AG04450 (cell line): ENCODE results near the gene RPS6KB2. TPM values are rescaled to one million over a fixed set of nuclear protein-coding genes. Genes with fewer than 3 reads are reported as not detected.

ENCODE experiments used
- CTCF ChIA-PET: fragments of 300-600, 350-600 bp; formaldehyde crosslinking; extraction: SDS; loops from one replicate; lab custom pipeline; 2022; ENCODE audit warnings: antibody characterized with exemption, inconsistent platforms; lab: Charles Lee
- POLR2A ChIA-PET: fragments of 350-600 bp; formaldehyde crosslinking; extraction: SDS; loops from one replicate; lab custom pipeline; 2021; ENCODE audit warnings: antibody characterized with exemption, inconsistent platforms; lab: Yijun Ruan, JAX
- DNase-seq: peaks from one replicate; pipeline ENCODE4 v3.0.0-alpha.2; 2011; ENCODE audit warnings: low read depth, low spot score
- H3K27ac ChIP-seq: one replicate; pipeline ENCODE4 v1.5.1; 2012; ENCODE audit warnings: low read depth, low read length, control low read depth
- H3K27me3 ChIP-seq: one replicate; pipeline ENCODE4 v1.6.0; 2012; ENCODE audit warnings: low read length; ENCODE audit not compliant: control insufficient read depth, insufficient read depth
- H3K4me3 ChIP-seq: 2 replicates; pipeline ENCODE4 v1.5.1; 2011; ENCODE audit warnings: mild to moderate bottlenecking, low read depth, low read length, control low read depth
- H3K9me3 ChIP-seq: 2 replicates; pipeline ENCODE4 v1.5.1; 2012; ENCODE audit warnings: low read length; ENCODE audit not compliant: control insufficient read depth, insufficient read depth
- CTCF ChIP-seq: IDR thresholded peaks from 2 replicates; pipeline ENCODE4 v1.5.1; 2011; ENCODE audit warnings: low read depth, low read length, control low read depth, inconsistent platforms
- polyA plus RNA-seq: library from polyadenylated mRNA; depleted of rRNA; stranded (reverse); fragments of >200 nt; gene quantifications from 2 replicates; pipeline ENCODE4 v1.2.3, GENCODE V29; 2011

RPS6KB2 gene
- polyA plus RNA-seq, 1 experiment, result 36.0 TPM

GRCh38 chr11:67389477-67389876 lies 38.8 kb upstream of the RPS6KB2 start:
- Histone ChIP-seq H3K4me3 (no peak overlapping the region), H3K9me3 (no peaks in the 10 kb centered on the region), H3K27ac (no peak overlapping the region), H3K27me3 (no peaks in the 10 kb centered on the region)
- POLR2A ChIA-PET, result no interaction called here
- peak; percentile 60 for TF ChIP-seq CTCF
- CTCF ChIA-PET, result interaction anchor here (0.6 to 24.1 kb wide), 5 partner anchors 8 to 31 kb away, joined by 3 to 716 read pairs (median 5); partner anchors contain the start of genes POLD4 and PPP1CA
- no peak for DNase-seq

GRCh38 chr11:67390947-67391303 lies 37.4 kb upstream of the RPS6KB2 start:
- TF ChIP-seq CTCF, result no peak
- ChIA-PET CTCF (interaction anchor here (2.7 to 24.1 kb wide), 2 partner anchors 10 to 33 kb away, joined by 22 to 716 read pairs; partner anchors contain the start of genes POLD4 and PPP1CA), POLR2A (no interaction called here)
- Histone ChIP-seq H3K27me3 (no peaks in the 10 kb centered on the region), H3K27ac (peak overlapping the region; percentile 87), H3K9me3 (no peaks in the 10 kb centered on the region), H3K4me3 (peak overlapping the region; percentile 92)
- no peak for DNase-seq

GRCh38 chr11:67391304-67392182 lies 36.8 kb upstream of the RPS6KB2 start, which contains the start of gene RAD9A:
RAD9A (plus strand) TSS chr11:67391986; CDS start chr11:67392045, 59 bp downstream.
- ChIA-PET POLR2A (interaction anchor here (0.6 to 2.0 kb wide), 10 partner anchors 9 to 49 kb away, joined by 3 to 30 read pairs (median 4); partner anchors contain the start of genes CLCF1, POLD4 and PPP1CA), CTCF (interaction anchor here (0.5 to 24.1 kb wide), 6 partner anchors 10 to 343 kb away, joined by 4 to 716 read pairs (median 4); partner anchors contain the start of genes POLD4 and PPP1CA)
- no peak for TF ChIP-seq CTCF

GRCh38 chr11:67392183-67392715 lies 36.0 kb upstream of the RPS6KB2 start:
- CTCF ChIA-PET, result interaction anchor here (1.3 to 24.1 kb wide), 3 partner anchors 9 to 46 kb away, joined by 4 to 716 read pairs (median 22); partner anchors contain the start of genes POLD4 and PPP1CA
- Histone ChIP-seq H3K9me3 (no peaks in the 10 kb centered on the region), H3K27me3 (no peaks in the 10 kb centered on the region), H3K4me3 (peak overlapping the region; percentile 92), H3K27ac (no peak overlapping the region)
- no peak for TF ChIP-seq CTCF
- no peak for DNase-seq
- POLR2A ChIA-PET, result interaction anchor here (0.6 to 2.0 kb wide), 10 partner anchors 9 to 50 kb away, joined by 3 to 30 read pairs (median 4); partner anchors contain the start of genes CLCF1, POLD4 and PPP1CA

More at GRCh38 chr11:67391304-67392182, 36.8 kb upstream of the RPS6KB2 start, which contains the start of gene RAD9A:
- no peaks in the 10 kb centered on the region for H3K27me3 ChIP-seq
- peak within 1 kb of the TSS; percentile 92 for H3K4me3 ChIP-seq
- H3K9me3 ChIP-seq, result no peaks in the 10 kb centered on the region
- peak; percentile 81 for DNase-seq
- peak within 1 kb of the TSS; percentile 87 for H3K27ac ChIP-seq
